Limb (tissue), 2 donors: ENCODE data around the gene SLC35B4.
"Not testable (repeated sequence)": the region's sequence is repeated elsewhere in the genome, so short reads cannot be mapped to it uniquely, and the experiment has no call there.

Experiments used
- DNase-seq, 2 donors: peaks; one replicate each; pipeline ENCODE4 v3.0.0-alpha.2; 2016; ENCODE audit errors: extremely low spot score in 2 of 2

The SLC35B4 gene

GRCh38 chr7:134331393-134331792 is 14.7 kb upstream of the SLC35B4 start:
- DNase-seq, result no peak

- DNase-seq, result no peak
Observed at GRCh38 chr7:134330974-134331373, 14.2 kb upstream of the SLC35B4 start.

- DNase-seq, result no peak
Observed at GRCh38 chr7:134329614-134330346, 13.1 kb upstream of the SLC35B4 start.

- no peak for DNase-seq
Observed at GRCh38 chr7:134328900-134329299, 12.2 kb upstream of the SLC35B4 start.

- peak in 1 of 2 donors; percentile 32 for DNase-seq
Observed at GRCh38 chr7:134327896-134328295, 11.2 kb upstream of the SLC35B4 start.

GRCh38 chr7:134324107-134324506 is 7.4 kb upstream of the SLC35B4 start:
- DNase-seq, result no peak

GRCh38 chr7:134320201-134320600 is 3.5 kb upstream of the SLC35B4 start:
- no peak for DNase-seq

GRCh38 chr7:134318443-134318842 is 1.7 kb upstream of the SLC35B4 start:
- DNase-seq, result no peak

- DNase-seq, result no peak
Observed at GRCh38 chr7:134317434-134317833, 704 bp upstream of the SLC35B4 start.

GRCh38 chr7:134315679-134316538 is 821 bp downstream of the SLC35B4 start:
- peak in 1 of 2 donors; percentile 15 for DNase-seq

- no peak for DNase-seq
Observed at GRCh38 chr7:134313543-134313942, 3.2 kb downstream of the SLC35B4 start.

- DNase-seq, result no peak
Observed at GRCh38 chr7:134312717-134313116, 4.0 kb downstream of the SLC35B4 start.

GRCh38 chr7:134311807-134312206 is 4.9 kb downstream of the SLC35B4 start:
- DNase-seq, result no peak

- DNase-seq, result no peak
Observed at GRCh38 chr7:134308548-134308947, 8.2 kb downstream of the SLC35B4 start.

GRCh38 chr7:134307320-134307719 is 9.4 kb downstream of the SLC35B4 start:
- no peak for DNase-seq

- no peak for DNase-seq
Observed at GRCh38 chr7:134302120-134302519, 14.6 kb downstream of the SLC35B4 start.

- DNase-seq, result no peak
Observed at GRCh38 chr7:134301592-134301991, 15.1 kb downstream of the SLC35B4 start.

- no peak for DNase-seq
Observed at GRCh38 chr7:134300988-134301387, 15.7 kb downstream of the SLC35B4 start.

GRCh38 chr7:134298902-134299683 is 17.6 kb downstream of the SLC35B4 start:
- DNase-seq, result no peak

- no peak for DNase-seq
Observed at GRCh38 chr7:134297489-134297888, 19.2 kb downstream of the SLC35B4 start.

- not testable (repeated sequence) for DNase-seq
Observed at GRCh38 chr7:134295982-134296381, 20.7 kb downstream of the SLC35B4 start.
